Activated CD8-positive, alpha-beta memory T cell treated with anti-CD3 and anti-CD28 coated beads, Interleukin-2, amount 50 U/mL, for 1 hour (primary cell): Measurements from ENCODE around the gene MSI1.

Experiments
- DNase-seq: peaks from one replicate; pipeline ENCODE4 v3.0.0-alpha.2; 2020; ENCODE audit errors: extremely low read depth

Gene MSI1

GRCh38 chr12:120324841-120325417, 44.0 kb downstream of the MSI1 start:
- no peak for DNase-seq

- no peak for DNase-seq
Observed at GRCh38 chr12:120323772-120324171, 45.2 kb downstream of the MSI1 start.

DNA sequence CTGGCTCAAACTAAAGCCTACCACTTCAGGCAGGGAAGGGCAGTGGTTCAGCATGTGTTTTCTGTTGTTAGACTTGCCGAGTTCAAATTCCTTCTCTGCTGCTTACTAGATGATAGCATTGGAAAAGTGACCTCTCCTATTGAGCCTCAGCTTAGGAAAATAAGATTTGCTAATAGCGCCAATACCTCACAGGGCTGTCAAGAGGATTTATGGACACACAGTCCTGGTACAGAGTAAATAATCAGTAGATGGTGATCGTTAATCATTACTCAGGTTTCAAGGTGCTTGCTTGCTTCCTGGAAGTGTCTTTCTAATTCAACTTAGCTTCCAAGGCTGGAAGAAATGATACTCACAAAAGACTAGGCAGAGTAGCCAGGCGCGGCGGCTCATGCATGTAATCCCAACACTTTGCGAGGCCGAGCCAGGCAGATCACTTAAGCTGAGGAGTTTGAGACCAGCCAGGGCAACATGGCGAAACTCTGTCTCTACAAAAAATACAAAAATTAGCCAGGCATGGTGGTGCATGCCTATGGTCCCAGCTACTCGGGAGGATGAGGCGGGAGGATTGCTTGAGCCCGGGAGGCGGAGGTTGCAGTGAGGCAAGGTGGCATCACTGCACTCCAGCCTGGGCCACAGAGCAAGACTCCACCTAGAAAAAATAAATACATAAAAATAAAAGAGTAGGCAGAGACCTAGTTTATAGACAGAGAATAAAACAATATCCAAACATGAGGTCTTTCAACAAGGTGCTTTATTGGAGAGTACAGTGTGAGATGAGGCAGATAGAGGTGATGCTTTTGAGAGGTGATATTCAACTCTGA, 47.4 kb downstream of the MSI1 start:
- DNase-seq = no peak

DNA sequence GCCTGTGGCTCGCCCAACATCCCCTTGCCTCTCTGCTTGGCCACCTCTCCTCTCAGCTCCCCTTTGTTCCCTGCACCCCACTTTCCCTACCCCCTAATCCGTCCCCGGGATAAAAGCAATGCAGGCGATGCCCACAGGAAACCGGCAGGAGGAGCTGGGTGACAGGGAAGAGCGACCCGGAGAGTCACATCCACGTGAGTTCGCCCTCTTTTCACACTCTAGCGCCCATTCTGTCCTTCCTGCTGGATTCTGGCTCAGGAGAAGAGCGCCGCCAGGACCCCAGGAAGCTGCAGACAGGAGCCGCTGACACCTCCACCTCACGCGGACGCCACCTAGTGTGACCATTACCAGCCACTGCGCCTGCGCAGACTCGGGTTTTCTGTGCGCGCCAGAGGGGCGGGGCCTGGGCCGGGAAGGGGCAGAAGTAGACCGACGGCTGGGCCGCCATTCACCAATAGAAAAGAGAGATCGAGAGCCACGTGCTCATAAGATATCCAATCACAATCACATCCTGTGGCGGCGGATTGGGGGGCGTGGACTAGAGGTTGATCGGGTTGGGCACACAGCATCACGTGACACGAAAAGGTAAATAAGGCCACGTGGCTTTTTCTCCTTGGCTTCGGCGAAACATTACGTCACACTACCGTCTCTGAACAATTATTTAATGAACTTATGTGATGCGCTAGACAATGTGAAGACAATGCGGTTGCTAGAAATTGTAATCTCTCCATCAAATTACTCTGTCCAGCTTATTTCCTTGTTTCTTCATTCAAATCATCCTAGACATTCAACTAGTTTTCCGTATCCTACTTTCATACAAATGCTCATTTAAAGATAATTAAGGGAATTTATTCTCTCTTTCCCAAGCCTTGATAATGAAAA, 51.5 kb downstream of the MSI1 start:
- DNase-seq = peak; percentile 99

GRCh38 chr12:120316798-120317223, 52.2 kb downstream of the MSI1 start:
- no peak for DNase-seq

DNA sequence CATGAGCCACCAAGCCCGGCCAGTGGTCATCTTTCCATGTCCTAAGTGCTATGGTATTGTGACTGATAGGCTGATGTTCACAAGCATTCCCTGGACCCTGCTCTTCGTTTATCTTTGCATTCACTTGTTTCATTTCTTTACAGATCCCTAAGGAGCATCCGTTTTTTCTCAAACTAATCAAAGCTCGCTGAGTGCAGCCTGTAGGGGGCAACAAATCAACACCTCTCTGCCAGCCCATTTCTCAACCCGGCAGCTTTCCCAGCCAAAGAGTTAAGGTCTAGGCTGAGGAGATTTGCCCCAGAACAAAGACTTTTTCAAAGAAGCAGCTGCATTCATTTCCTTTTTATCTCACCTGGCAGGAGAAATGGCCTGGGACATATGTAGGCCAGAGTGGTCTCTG, 54.7 kb downstream of the MSI1 start:
- DNase-seq = no peak

GRCh38 chr12:120301962-120302815, 66.8 kb downstream of the MSI1 start, which contains the start of gene SIRT4:
Gene SIRT4, plus strand, starts transcription at chr12:120302321. Its CDS starts 1,241 bp downstream, at chr12:120303562.
- peak; percentile 71 for DNase-seq

- DNase-seq = peak; percentile 73
Observed at GRCh38 chr12:120292661-120293531, 76.1 kb downstream of the MSI1 start, which contains the start of gene RNU4-1. Gene RNU4-1, minus strand, starts transcription at chr12:120293237.

DNA sequence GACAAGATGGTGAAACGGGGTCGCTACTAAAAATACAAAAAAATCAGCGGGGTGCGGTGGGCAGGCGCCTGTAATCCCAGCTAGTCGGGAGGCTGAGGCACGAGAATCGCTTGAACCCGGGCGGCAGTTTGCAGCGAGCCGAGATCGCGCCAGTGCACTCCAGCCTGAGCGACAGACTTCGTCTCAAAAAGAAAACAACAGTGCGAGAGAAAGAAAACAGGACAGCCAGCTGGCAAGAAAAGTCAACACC, 76.6 kb downstream of the MSI1 start:
- DNase-seq = no peak
